K562 (cell line): ENCODE data around the gene WEE1. TPM values are rescaled to one million over a fixed set of nuclear protein-coding genes. Genes with fewer than 3 reads are reported as not detected.

Source experiments
- ATAC-seq: fragments of 200-7000 bp; cut with Tn5 transposase; 3 replicates; pipeline ENCODE4 v1.9.1; 2020; ENCODE audit warnings: moderate library complexity
- BruUV-seq: library from RNA; stranded (reverse); fragments of 400-500 nt; replicated peaks from 2 replicates; lab custom pipeline; 2021; lab: Mats Ljungman, UMichigan
- CTCF ChIA-PET: fragments of 300-600 bp; formaldehyde crosslinking; extraction: SDS; loops from one replicate; lab custom pipeline; 2021; ENCODE audit warnings: low intra/inter-chr PET ratio; lab: Yijun Ruan, JAX
- POLR2A ChIA-PET: fragments of 300-600, 350-650 bp; sonication (Branson Sonifier 250); formaldehyde crosslinking; extraction: SDS; loops from one replicate; lab custom pipeline; 2021; ENCODE audit warnings: antibody characterized with exemption, inconsistent platforms; lab: Yijun Ruan, JAX
- DNase-seq, 4 experiments: peaks; one replicate each; pipeline versions ENCODE4 v3.0.0 to v3.0.0-alpha.2; 2011 to 2018; ENCODE audit warnings: low spot score in 3 of 4, mixed read lengths in 3 of 4; ENCODE audit errors: extremely low read depth in 1 of 4
- FAIRE-seq: peaks from 2 replicates; lab custom pipeline; 2011; peaks lifted over from hg19 to GRCh38; lab: Jason Lieb, UNC
- H2AFZ ChIP-seq: 2 replicates; pipeline ENCODE4 v1.6.0; 2011; ENCODE audit warnings: low read depth, low read length, control low read depth, inconsistent platforms
- H3K27ac ChIP-seq: fragments of 200-600 bp; 3 replicates; pipeline ENCODE4 v1.8.0; 2011; ENCODE audit warnings: low read depth, mild to moderate bottlenecking, control low read depth, inconsistent platforms, low read length, moderate library complexity, mixed read lengths; ENCODE audit errors: extremely low read depth
- H3K27me3 ChIP-seq, 2 experiments: fragments of 300-600 bp in 1 of 2; 2 replicates in 1 of 2; 3 replicates in 1 of 2; pipeline versions ENCODE4 v1.6.0 to v1.8.0; 2011; ENCODE audit warnings: inconsistent platforms in 2 of 2, low read length in 2 of 2, mild to moderate bottlenecking in 1 of 2, mixed read lengths in 1 of 2, moderate library complexity in 1 of 2; ENCODE audit not compliant: control insufficient read depth in 2 of 2, insufficient read depth in 2 of 2
- H3K36me3 ChIP-seq: fragments of 300-600 bp; 3 replicates; pipeline ENCODE4 v1.8.0; 2011; ENCODE audit warnings: mild to moderate bottlenecking, low read length, inconsistent platforms; ENCODE audit not compliant: control insufficient read depth, insufficient read depth
- H3K4me1 ChIP-seq, 2 experiments: fragments of 200-600 bp in 1 of 2; replicated peaks in 1 of 2; 2 replicates in 1 of 2; 3 replicates in 1 of 2; pipeline versions ENCODE4 v1.5.1 to v1.8.0; 2011; ENCODE audit warnings: inconsistent platforms in 2 of 2, low read length in 2 of 2, mild to moderate bottlenecking in 1 of 2, mixed read lengths in 1 of 2, moderate library complexity in 1 of 2; ENCODE audit not compliant: control insufficient read depth in 2 of 2, insufficient read depth in 2 of 2
- H3K4me2 ChIP-seq: 2 replicates; pipeline ENCODE4 v1.6.1; 2011; ENCODE audit warnings: low read length, control low read depth, inconsistent platforms, mixed read lengths; ENCODE audit not compliant: insufficient read depth
- H3K4me3 ChIP-seq: fragments of 200-600 bp; sonication (generic), shearing (Covaris generic); 2 replicates; pipeline ENCODE4 v1.5.1; 2016; ENCODE audit warnings: control low read depth, inconsistent platforms
- H3K79me2 ChIP-seq: fragments of 200-600 bp; 3 replicates; pipeline ENCODE4 v1.8.0; 2011; ENCODE audit warnings: low read length, inconsistent platforms; ENCODE audit not compliant: control insufficient read depth, insufficient read depth
- H3K9ac ChIP-seq, 2 experiments: 2 replicates each; pipeline versions ENCODE4 v1.6.0 to v1.6.1; 2011; ENCODE audit warnings: low read depth in 2 of 2, low read length in 2 of 2, control low read depth in 1 of 2, inconsistent platforms in 1 of 2, mild to moderate bottlenecking in 1 of 2, mixed read lengths in 1 of 2; ENCODE audit not compliant: insufficient read depth in 1 of 2
- H3K9me1 ChIP-seq: one replicate; pipeline ENCODE4 v1.6.0; 2011; ENCODE audit warnings: inconsistent platforms, mild to moderate bottlenecking, low read length, moderate library complexity; ENCODE audit not compliant: control insufficient read depth, insufficient read depth
- H3K9me3 ChIP-seq: replicated peaks from 2 replicates; pipeline ENCODE4 v1.5.1; 2011; ENCODE audit warnings: low read depth, low read length, inconsistent platforms; ENCODE audit not compliant: control insufficient read depth, insufficient read depth
- H4K20me1 ChIP-seq: replicated peaks from 2 replicates; pipeline ENCODE4 v1.6.1; 2011; ENCODE audit warnings: low read length, inconsistent platforms, mixed read lengths; ENCODE audit not compliant: control insufficient read depth, insufficient read depth
- CHD2 ChIP-seq: IDR thresholded peaks from 2 replicates; pipeline ENCODE4 v1.6.1; 2011; ENCODE audit warnings: low read depth, low read length
- CREBBP ChIP-seq: IDR thresholded peaks from one replicate; pipeline ENCODE4 v1.6.1; 2012; ENCODE audit warnings: low read depth, mild to moderate bottlenecking, control low read depth, inconsistent platforms, low read length
- DPF2 ChIP-seq: fragments of 450-650 bp; IDR thresholded peaks from 2 replicates; pipeline ENCODE4 v1.6.1; 2016
- EP300 ChIP-seq: IDR thresholded peaks from 2 replicates; pipeline ENCODE4 v1.6.1; 2012; ENCODE audit warnings: low read length, improper control_type of control experiment
- FOXO4 ChIP-seq: fragments of 450-650 bp; formaldehyde crosslinking; IDR thresholded peaks from 2 replicates; pipeline ENCODE4 v1.4.0; 2020; ENCODE audit warnings: mild to moderate bottlenecking, moderate library complexity
- HCFC1 ChIP-seq: IDR thresholded peaks from 2 replicates; pipeline ENCODE4 v1.6.1; 2012; ENCODE audit warnings: low read depth, low read length, improper control_type of control experiment
- MLX ChIP-seq, 2 experiments: fragments of 450-650 bp in 1 of 2; sonication (generic) in 1 of 2; formaldehyde crosslinking; conservative IDR thresholded peaks; 2 replicates each; pipeline versions ENCODE4 v1.4.0 to v1.8.1; 2020 to 2022; ENCODE audit warnings: mild to moderate bottlenecking in 1 of 2, missing genetic modification reagents in 1 of 2
- NFXL1 ChIP-seq: fragments of 450-650 bp; formaldehyde crosslinking; IDR thresholded peaks from 2 replicates; pipeline ENCODE4 v1.4.0; 2021; ENCODE audit warnings: mild to moderate bottlenecking
- RCOR1 ChIP-seq, 2 experiments: IDR thresholded peaks; 2 replicates each; pipeline ENCODE4 v1.6.1; 2012; ENCODE audit warnings: low read depth in 2 of 2, low read length in 2 of 2, borderline replicate concordance in 1 of 2, improper control_type of control experiment in 1 of 2
- SNAPC5 ChIP-seq: fragments of 250-450 bp; sonication (Bioruptor Pico); IDR thresholded peaks from 2 replicates; pipeline ENCODE4 v1.8.0; 2021; ENCODE audit warnings: moderate library complexity, mild to moderate bottlenecking, inconsistent platforms
- STAG1 ChIP-seq: sonication (generic); formaldehyde crosslinking; IDR thresholded peaks from 2 replicates; pipeline ENCODE4 v1.5.0; 2020; ENCODE audit warnings: missing genetic modification reagents, borderline replicate concordance
- TAL1 ChIP-seq: fragments of 450-650 bp; IDR thresholded peaks from 2 replicates; pipeline ENCODE4 v1.6.1; 2016; ENCODE audit warnings: mild to moderate bottlenecking
- ZBTB11 ChIP-seq, 3 experiments: fragments of 200-800 bp in 1 of 3; fragments of 250-450 bp in 1 of 3; fragments of 450-650 bp in 1 of 3; sonication (Bioruptor Pico) in 1 of 3; sonication (Bioruptor generic) in 1 of 3; formaldehyde crosslinking in 1 of 3; IDR thresholded peaks; 2 replicates each; pipeline versions ENCODE4 v1.6.1 to v1.8.0; 2016 to 2022; ENCODE audit warnings: mild to moderate bottlenecking in 2 of 3, missing genetic modification characterization in 2 of 3, missing compliant biosample characterization in 1 of 3, moderate library complexity in 1 of 3
- ZBTB2 ChIP-seq: fragments of 450-650 bp; IDR thresholded peaks from 2 replicates; pipeline ENCODE4 v1.6.1; 2016; ENCODE audit warnings: antibody characterized with exemption
- WGBS: fragments of 100-300 bp; shearing (Covaris generic); methylation state at CpG from one replicate; pipeline ENCODE4 v1.1.6; 2016; ENCODE audit warnings: low coverage, mixed read lengths; ENCODE audit not compliant: insufficient coverage; ENCODE audit errors: missing lambda C conversion rate; 5-methylcytosine and 5-hydroxymethylcytosine counted together
- in situ Hi-C: fragments of 300-500 bp; cut with MboI; formaldehyde crosslinking; loops from 4 replicates; pipeline ENCODE4 v1.15.0; 2018; ENCODE audit warnings: inconsistent platforms, mixed read lengths
- intact Hi-C: fragments of 100-400 bp; cut with micrococcal nuclease; formaldehyde crosslinking; loops from 2 replicates; pipeline ENCODE4 v1.14.2; 2022
- polyA plus RNA-seq, 8 experiments: library from polyadenylated mRNA; depleted of rRNA in 4 of 8; stranded (reverse) in 5 of 8; unstranded in 3 of 8; fragments of >200 nt; fragmentation: Nextera tagmentation in 2 of 8; fragmentation: Illumina TruSeq in 1 of 8; extraction: Ambion mirVana in 2 of 8; extraction: Trizol in 1 of 8; gene quantifications; 2 replicates each; pipeline versions ENCODE4 v1.2.1 to v1.2.3, GENCODE V29; 2011 to 2014; ENCODE audit warnings: inconsistent platforms in 1 of 8, missing spikeins in 1 of 8
- total RNA-seq, 7 experiments: library from RNA; depleted of rRNA in 6 of 7; stranded (reverse); fragments of >200 nt in 6 of 7; fragmentation: Illumina TruSeq in 2 of 7; extraction: Trizol in 2 of 7; gene quantifications; 2 replicates each; pipeline versions ENCODE4 v1.2.1 to v1.2.3, GENCODE V29; 2011 to 2021; ENCODE audit warnings: low replicate concordance in 1 of 7

The WEE1 gene
- total and polyA plus RNA-seq, 9 of the 15 experiments (the other 6 are each of a cell fraction or from before 2014, with no cell fraction given): 21.9 to 99.0 (median 67.4) TPM

- TF ChIP-seq ZBTB11 (CRISPR knock-in tag; IDR thresholded peaks at IDR 0.05) (no peak), SNAPC5 (CRISPR knock-in tag) (no peak), STAG1 (CRISPR knock-in tag) (no peak), ZBTB2 (no peak)
Observed at GRCh38 chr11:9616858-9617257, 43.4 kb downstream of the WEE1 start (continued).

GRCh38 chr11:9617940-9618339, 44.5 kb downstream of the WEE1 start:
- Histone ChIP-seq H3K79me2 (no peaks in the 10 kb centered on the region), H3K4me1 (peaks cover 10 to 19% of the 10 kb centered on the region in 2 experiments; a peak in 4 of 5 replicates), H3K27ac (no peak overlapping the region), H3K9me1 (no peaks in the 10 kb centered on the region), H3K9me3 (no peaks in the 10 kb centered on the region), H4K20me1 (no peaks in the 10 kb centered on the region), H3K9ac (no peak overlapping the region), H2AFZ (no peak overlapping the region), H3K27me3 (no peaks in the 10 kb centered on the region), H3K4me3 (no peak overlapping the region), H3K4me2 (no peak overlapping the region), H3K36me3 (no peaks in the 10 kb centered on the region)
- FAIRE-seq: no peak
- no TSS peak for BruUV-seq
- in situ Hi-C loops: loop anchor here (5.0 kb wide), 1 partner anchor 134 kb away; no protein-coding TSS in a partner anchor
- POLR2A ChIA-PET: interaction anchor here (0.7 to 1.2 kb wide), 4 partner anchors 11 to 114 kb away, joined by 3 to 5 read pairs (median 3); no protein-coding TSS in a partner anchor
- DNase-seq: no peak
- no peak for ATAC-seq
- CTCF ChIA-PET: no interaction called here
- intact Hi-C loops: loop anchor here (10.0 kb wide), 1 partner anchor 357 kb away; no protein-coding TSS in a partner anchor
- WGBS: 47% methylated on average over 5 of the region's 5 CpGs
- TF ChIP-seq EP300 (no peak), TAL1 (no peak), MLX (CRISPR knock-in tag; conservative IDR thresholded peaks at IDR 0.05) (no peak), RCOR1 (IDR thresholded peaks at IDR 0.05; ENCODE audit: borderline replicate concordance in 1 of 2, low read depth in 2 of 2, low read length in 2 of 2) (no peak), HCFC1 (no peak), DPF2 (peak; percentile 39; the same call in 1 of the 2 replicates), CREBBP (no peak), NFXL1 (no peak), CHD2 (no peak), FOXO4 (CRISPR knock-in tag) (no peak)
